Measurements from ENCODE around the gene ANKRD34B. TPM values are rescaled to one million over a fixed set of nuclear protein-coding genes. Genes with fewer than 3 reads are reported as not detected.
"Not testable (repeated sequence)": the region's sequence is repeated elsewhere in the genome, so short reads cannot be mapped to it uniquely, and the experiment has no call there.

The ANKRD34B gene
- total RNA-seq, 2 experiments from 2014 or later = 0.10 TPM; not detected in 1

DNA sequence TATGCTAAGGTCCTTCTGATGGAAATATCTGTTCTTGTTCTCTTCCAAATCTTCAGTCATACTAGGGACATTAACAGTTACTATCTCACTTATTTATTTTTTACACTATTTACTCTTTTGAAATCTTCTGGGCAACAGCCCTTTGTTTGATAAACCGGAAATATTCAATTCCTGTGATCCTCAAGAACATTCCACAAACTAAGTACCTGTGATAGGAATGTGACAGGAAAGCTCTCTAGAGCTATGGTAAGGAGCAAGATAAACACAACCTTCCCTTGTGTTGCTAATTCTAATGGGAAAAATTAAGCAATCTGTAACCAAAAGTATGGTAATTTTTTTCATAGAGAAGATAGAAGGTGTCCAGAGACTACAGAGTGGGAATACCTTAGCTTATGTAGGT, 22.0 kb upstream of the ANKRD34B start:
- Mint-ChIP-seq H3K27ac (no peak overlapping the region), H3K36me3 (ENCODE audit: low read depth) (no peaks in the 10 kb centered on the region), H3K27me3 (ENCODE audit: low read depth) (no peaks in the 10 kb centered on the region), H3K4me3 (no peak overlapping the region), H3K4me1 (ENCODE audit: low read depth) (no peaks in the 10 kb centered on the region), H3K9me3 (no peaks in the 10 kb centered on the region)
- DNase-seq = no peak
- CTCF ChIA-PET = interaction anchor here (0.7 kb wide), 1 partner anchor 500 kb away, joined by 3 read pairs; no protein-coding TSS in a partner anchor
- intact Hi-C loops (cut with micrococcal nuclease) = no loop called here

DNA sequence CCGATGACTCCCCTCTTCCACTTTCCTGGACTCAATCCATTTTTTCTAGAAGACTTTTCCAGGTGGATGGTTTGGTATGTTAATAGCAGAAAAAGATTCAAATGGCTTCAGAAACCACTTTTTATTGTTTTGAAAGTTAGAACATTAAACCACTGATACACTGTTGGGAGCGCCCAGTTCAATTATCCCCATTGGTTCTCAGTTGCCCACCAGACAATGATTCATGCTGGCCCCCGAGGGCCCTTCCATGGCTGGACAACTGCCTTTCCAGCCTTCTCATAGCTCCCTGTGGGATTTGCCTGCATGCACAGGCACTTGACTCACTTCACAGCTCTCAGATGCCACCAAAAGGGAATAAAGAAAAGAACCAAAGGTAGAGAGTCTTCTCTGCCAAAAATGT, 21.3 kb upstream of the ANKRD34B start:
- no peak overlapping the region for H3K4me3 Mint-ChIP-seq
- DNase-seq = no peak
- no peak overlapping the region for H3K27ac Mint-ChIP-seq
- H3K9me3 Mint-ChIP-seq = no peaks in the 10 kb centered on the region
- no peaks in the 10 kb centered on the region for H3K4me1 Mint-ChIP-seq (ENCODE audit: low read depth)
- CTCF ChIA-PET = no interaction called here
- H3K27me3 Mint-ChIP-seq (ENCODE audit: low read depth) = no peaks in the 10 kb centered on the region
- intact Hi-C loops (cut with micrococcal nuclease) = no loop called here
- no peaks in the 10 kb centered on the region for H3K36me3 Mint-ChIP-seq (ENCODE audit: low read depth)

DNA sequence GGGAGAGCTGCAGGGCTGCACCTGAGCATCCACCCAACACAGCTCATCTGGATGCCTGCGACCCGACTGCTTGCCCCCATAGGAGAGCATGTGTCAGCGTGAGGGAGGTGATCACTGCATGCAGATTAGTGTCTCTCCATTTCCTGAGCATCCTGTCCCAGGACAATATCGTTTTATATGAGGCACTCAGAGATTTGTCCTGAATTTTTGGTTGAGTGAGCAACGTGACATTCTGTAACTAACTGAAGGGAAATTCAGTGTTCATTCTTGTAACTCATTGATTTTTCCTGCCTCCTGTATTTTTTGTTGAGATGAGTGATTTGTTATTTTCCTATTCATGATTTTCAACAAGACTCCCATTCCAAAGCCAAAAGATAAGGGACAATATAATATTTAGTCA, 20.7 kb upstream of the ANKRD34B start:
- no peak overlapping the region for H3K27ac Mint-ChIP-seq
- CTCF ChIA-PET = no interaction called here

DNA sequence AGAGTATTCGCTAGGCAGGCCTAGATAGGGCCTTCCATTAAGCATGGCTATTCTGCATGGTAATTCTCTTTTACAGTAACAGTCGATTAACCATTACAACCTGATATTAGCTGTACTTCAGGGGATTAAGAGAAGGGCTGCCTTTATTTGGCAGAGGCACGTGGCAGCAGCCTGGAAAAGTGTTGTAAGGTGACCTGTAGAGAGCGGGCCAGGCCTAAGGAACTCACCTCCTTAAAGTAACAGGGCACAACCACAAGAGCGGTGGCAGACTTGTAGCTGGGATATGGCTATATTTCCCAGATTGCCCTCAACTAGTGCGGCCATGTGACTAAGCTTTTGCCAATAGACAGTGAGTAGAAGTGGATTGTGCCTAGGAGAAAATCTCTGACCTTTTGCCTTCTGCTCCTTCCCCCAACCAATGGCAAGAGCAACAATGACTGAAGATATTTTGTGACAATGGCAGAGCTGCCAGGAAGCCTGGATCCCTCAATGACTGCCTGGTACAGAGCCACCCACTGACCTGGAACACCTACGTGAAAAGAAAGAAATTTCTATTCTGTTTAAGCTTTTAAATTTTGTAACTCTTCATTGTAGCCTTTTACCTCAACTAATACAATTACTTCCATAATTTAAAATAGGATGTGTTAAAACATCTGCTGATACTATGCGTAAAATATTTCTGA, 18.9 kb upstream of the ANKRD34B start:
- Mint-ChIP-seq H3K4me1 (ENCODE audit: low read depth) (no peaks in the 10 kb centered on the region), H3K27ac (no peak overlapping the region), H3K9me3 (no peaks in the 10 kb centered on the region), H3K36me3 (ENCODE audit: low read depth) (no peaks in the 10 kb centered on the region), H3K27me3 (ENCODE audit: low read depth) (peaks cover 3% of the 10 kb centered on the region), H3K4me3 (no peak overlapping the region)
- intact Hi-C loops (cut with micrococcal nuclease) = no loop called here
- CTCF ChIA-PET = no interaction called here
- DNase-seq = no peak

More for the DNA sequence above, 20.7 kb upstream of the ANKRD34B start:
- no peak for DNase-seq
- H3K36me3 Mint-ChIP-seq (ENCODE audit: low read depth) = no peaks in the 10 kb centered on the region
- H3K27me3 Mint-ChIP-seq (ENCODE audit: low read depth) = no peaks in the 10 kb centered on the region
- no peak overlapping the region for H3K4me3 Mint-ChIP-seq
- H3K4me1 Mint-ChIP-seq (ENCODE audit: low read depth) = no peaks in the 10 kb centered on the region
- no peaks in the 10 kb centered on the region for H3K9me3 Mint-ChIP-seq
- intact Hi-C loops (cut with micrococcal nuclease) = no loop called here

DNA sequence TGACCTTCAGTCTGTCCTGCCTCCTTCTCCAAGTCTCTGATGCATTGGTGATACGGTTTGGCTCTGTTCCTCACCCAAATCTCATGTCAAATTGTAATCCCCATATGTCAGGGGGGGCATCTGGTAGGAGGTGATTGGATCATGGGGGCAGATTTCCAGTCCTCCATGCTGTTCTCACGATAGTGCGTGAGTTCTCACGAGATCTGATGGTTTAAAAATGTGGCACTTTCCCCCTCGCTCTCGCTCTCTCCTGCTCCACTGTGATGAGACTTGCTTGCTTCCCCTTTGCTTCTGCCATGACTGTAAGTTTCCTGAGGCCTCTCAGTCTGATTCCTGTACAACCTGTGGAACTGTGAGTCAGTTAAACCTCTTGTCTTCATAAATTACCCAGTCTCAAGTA, 14.7 kb upstream of the ANKRD34B start:
- H3K36me3 Mint-ChIP-seq (ENCODE audit: low read depth) = no peaks in the 10 kb centered on the region
- H3K27ac Mint-ChIP-seq = no peak overlapping the region
- no peak for DNase-seq
- H3K4me1 Mint-ChIP-seq (ENCODE audit: low read depth) = no peaks in the 10 kb centered on the region
- peaks cover 1% of the 10 kb centered on the region for H3K9me3 Mint-ChIP-seq
- CTCF ChIA-PET = no interaction called here
- H3K4me3 Mint-ChIP-seq = no peak overlapping the region
- peaks cover 5% of the 10 kb centered on the region for H3K27me3 Mint-ChIP-seq (ENCODE audit: low read depth)
- intact Hi-C loops (cut with micrococcal nuclease) = no loop called here

DNA sequence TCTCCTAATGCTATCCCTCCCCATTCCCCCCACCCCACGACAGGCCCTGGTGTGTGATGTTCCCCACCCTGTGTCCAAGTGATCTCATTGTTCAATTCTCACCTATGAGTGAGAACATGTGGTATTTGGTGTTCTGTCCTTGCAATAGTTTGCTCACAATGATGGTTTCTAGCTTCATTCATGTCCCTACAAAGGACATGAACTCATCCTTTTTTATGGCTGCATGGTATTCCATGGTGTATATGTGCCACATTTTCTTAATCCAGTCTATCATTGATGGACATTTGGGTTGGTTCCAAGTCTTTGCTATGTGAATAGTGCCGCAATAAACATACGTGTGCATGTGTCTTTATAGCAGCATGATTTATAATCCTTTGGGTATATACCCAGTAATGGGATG, 10.2 kb upstream of the ANKRD34B start:
- H3K27me3 Mint-ChIP-seq (ENCODE audit: low read depth) = peaks cover 11% of the 10 kb centered on the region
- H3K36me3 Mint-ChIP-seq (ENCODE audit: low read depth); H3K9me3 Mint-ChIP-seq; intact Hi-C loops (cut with micrococcal nuclease); H3K4me1 Mint-ChIP-seq (ENCODE audit: low read depth); DNase-seq; H3K27ac Mint-ChIP-seq; CTCF ChIA-PET; H3K4me3 Mint-ChIP-seq: not testable (repeated sequence)

DNA sequence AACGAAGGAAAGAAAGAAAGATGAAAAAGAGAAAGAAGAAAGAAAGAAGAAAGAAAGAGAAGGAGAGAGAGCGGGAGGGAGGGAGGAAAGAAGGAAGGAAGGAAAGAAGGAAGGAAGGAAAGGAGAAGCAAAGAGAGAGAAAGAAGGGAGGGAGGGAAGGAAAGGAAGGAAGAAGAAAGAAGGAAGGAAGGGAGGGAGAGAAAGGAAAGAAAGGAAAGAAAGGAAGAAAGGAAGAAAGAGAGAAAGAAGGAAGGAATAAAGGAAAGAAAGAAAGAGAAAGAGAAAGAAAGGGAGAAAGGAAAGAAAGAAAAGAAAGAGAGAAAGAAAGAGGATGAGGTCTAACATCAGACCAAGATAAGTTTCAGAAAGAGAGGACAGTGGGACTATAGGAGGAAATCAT, 9.0 kb upstream of the ANKRD34B start:
- no peak for DNase-seq
- Mint-ChIP-seq H3K27me3 (ENCODE audit: low read depth) (peaks cover 13% of the 10 kb centered on the region), H3K4me3 (no peak overlapping the region), H3K4me1 (ENCODE audit: low read depth) (no peaks in the 10 kb centered on the region), H3K9me3 (peaks cover 2% of the 10 kb centered on the region), H3K27ac (no peak overlapping the region), H3K36me3 (ENCODE audit: low read depth) (no peaks in the 10 kb centered on the region)
- intact Hi-C loops (cut with micrococcal nuclease) = no loop called here
- CTCF ChIA-PET = no interaction called here

DNA sequence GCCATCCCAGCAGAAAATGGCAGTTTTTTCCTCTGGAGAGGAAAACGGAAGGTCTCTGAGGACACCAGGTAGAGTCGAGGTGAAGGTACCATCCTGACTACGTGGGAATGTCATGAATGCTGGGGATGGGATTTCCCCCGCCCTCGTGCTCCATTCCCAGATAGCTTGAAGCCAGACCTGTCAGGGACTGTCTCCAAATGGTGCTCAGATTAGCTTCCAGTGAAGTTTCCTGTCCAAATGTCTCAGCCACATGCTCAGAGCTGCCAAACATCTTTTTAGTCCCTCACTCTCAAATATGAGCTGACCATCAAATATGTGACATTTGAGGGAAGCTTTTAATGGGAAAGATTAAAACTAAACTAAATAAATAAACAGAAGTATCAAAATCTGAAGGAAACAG, 7.6 kb upstream of the ANKRD34B start:
- Mint-ChIP-seq H3K36me3 (ENCODE audit: low read depth) (no peaks in the 10 kb centered on the region), H3K9me3 (peaks cover 2% of the 10 kb centered on the region), H3K27me3 (ENCODE audit: low read depth) (peaks cover 19% of the 10 kb centered on the region), H3K4me3 (no peak overlapping the region), H3K27ac (no peak overlapping the region), H3K4me1 (ENCODE audit: low read depth) (no peaks in the 10 kb centered on the region)
- intact Hi-C loops (cut with micrococcal nuclease) = no loop called here
- CTCF ChIA-PET = no interaction called here
- no peak for DNase-seq

DNA sequence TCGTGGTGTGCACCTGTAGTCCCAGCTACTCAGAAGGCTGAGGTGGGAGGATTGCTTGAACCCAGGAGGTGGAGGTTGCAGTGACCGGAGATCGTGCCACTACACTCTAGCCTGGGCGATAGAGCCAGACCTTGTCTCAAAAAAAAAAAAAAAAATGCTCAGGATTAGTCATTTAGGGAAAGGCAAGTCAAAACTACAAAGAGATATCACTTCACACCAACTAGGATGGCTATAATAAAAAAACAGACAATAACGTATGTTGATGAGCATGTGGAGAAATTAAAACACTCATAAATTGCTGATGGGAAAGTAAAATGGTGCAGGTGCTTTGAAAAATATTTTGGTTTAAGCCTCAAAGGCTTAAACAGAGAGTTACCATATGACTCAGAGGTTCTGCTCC, 6.3 kb upstream of the ANKRD34B start:
- intact Hi-C loops (cut with micrococcal nuclease) = no loop called here
- Mint-ChIP-seq H3K4me3 (no peak overlapping the region), H3K27ac (no peak overlapping the region), H3K9me3 (peaks cover 2% of the 10 kb centered on the region), H3K27me3 (ENCODE audit: low read depth) (peaks cover 32% of the 10 kb centered on the region), H3K4me1 (ENCODE audit: low read depth) (no peaks in the 10 kb centered on the region), H3K36me3 (ENCODE audit: low read depth) (no peaks in the 10 kb centered on the region)
- CTCF ChIA-PET = no interaction called here
- DNase-seq = no peak

DNA sequence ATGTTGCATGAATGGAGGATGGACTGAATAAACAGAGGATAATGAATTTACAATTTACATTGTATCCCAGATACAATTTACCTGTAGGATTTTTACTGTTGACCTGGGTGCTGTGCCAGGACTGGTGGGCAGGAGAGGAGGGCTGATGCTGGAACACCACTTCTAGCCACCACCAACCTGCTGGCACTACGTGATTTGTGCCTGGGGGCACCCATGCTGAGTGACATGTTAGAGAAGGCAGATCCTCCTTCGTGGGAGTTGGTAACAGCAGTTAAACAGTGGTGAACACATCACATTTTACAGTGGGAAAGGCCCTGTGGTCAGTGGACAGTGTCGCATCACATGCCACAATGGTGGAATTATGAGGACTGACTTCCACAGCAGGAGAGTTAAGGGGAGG, 3.0 kb upstream of the ANKRD34B start:
- Mint-ChIP-seq H3K4me1 (ENCODE audit: low read depth) (peaks cover 5% of the 10 kb centered on the region), H3K27me3 (ENCODE audit: low read depth) (peaks cover 48% of the 10 kb centered on the region), H3K27ac (no peak overlapping the region), H3K4me3 (no peak overlapping the region), H3K9me3 (no peaks in the 10 kb centered on the region), H3K36me3 (ENCODE audit: low read depth) (no peaks in the 10 kb centered on the region)
- no peak for DNase-seq
- CTCF ChIA-PET = no interaction called here
- intact Hi-C loops (cut with micrococcal nuclease) = no loop called here

DNA sequence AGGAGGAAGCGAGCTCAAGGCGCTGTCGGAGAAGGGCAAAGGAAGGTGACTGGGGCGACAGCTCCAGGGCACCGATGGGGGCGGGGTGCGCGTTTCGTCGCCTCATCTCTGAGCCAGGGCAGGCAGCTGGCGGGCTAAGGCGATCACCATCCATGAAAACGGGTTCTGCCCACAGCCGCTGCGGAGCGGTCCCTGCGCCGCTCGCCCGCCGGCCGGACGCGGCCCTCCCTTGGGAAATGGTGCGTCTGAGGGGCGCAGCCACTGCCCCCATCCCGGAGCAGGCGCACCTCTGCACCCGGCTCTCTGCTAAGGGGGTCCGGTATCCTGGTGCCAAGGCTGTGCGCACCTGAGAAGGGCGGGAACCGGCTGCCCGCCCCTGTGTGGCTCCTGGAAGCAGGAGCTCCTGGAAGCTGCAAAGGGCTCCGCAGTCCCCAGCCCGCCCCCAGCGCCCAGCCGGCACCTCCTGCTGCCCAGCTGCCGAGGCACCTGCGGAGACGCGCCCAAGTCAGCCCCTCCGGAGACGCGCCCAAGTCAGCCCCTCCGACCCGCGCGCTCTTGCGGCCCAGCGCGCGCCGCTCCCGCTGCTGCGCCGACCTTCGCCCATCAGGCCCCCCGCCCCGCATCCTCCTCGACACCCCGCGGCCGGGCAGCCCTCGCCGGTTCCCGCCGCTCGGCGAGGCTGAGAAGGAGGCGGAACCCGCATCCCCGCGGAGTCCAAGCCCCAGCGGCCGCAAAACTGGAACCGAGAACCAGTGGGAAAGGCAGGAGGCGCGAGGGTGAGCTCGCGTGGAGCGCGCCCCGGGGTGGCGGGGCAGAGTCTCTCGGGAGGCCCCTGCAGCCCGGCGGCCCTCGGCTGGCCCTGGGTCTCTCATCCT, 757 bp downstream of the ANKRD34B start:
- intact Hi-C loops (cut with micrococcal nuclease) = no loop called here
- Mint-ChIP-seq H3K36me3 (ENCODE audit: low read depth) (no peaks in the 10 kb centered on the region), H3K27ac (no peak overlapping the region), H3K27me3 (ENCODE audit: low read depth) (peaks cover 54% of the 10 kb centered on the region), H3K4me1 (ENCODE audit: low read depth) (peaks cover 5% of the 10 kb centered on the region), H3K4me3 (peak overlapping the region; percentile 60), H3K9me3 (no peaks in the 10 kb centered on the region)
- no peak for DNase-seq
- CTCF ChIA-PET = no interaction called here

DNA sequence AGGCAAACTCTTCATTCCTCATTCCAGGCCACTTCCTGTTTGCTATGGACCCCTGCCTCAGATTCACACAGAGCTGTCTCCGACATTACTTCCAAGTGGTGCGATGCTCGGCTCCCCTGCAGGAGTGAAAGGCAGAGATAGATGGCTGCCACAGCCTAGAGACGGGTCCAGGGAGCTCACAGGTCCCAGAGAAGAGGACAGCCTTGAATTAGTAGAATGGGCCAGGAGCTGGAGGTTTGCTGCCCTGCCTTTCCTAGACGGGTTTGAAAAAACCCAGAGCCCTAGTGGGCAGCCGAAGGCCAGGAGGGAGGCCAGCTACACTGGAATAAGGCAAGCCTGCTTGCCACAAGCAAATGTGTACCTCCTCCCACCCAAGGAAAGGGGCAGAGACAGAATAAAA, 1.8 kb downstream of the ANKRD34B start:
- CTCF ChIA-PET = no interaction called here
- no peak for DNase-seq
- intact Hi-C loops (cut with micrococcal nuclease) = no loop called here
- H3K36me3 Mint-ChIP-seq (ENCODE audit: low read depth) = no peaks in the 10 kb centered on the region
- peaks cover 48% of the 10 kb centered on the region for H3K27me3 Mint-ChIP-seq (ENCODE audit: low read depth)
- H3K4me1 Mint-ChIP-seq (ENCODE audit: low read depth) = peaks cover 5% of the 10 kb centered on the region
- H3K27ac Mint-ChIP-seq = no peak overlapping the region
- no peak overlapping the region for H3K4me3 Mint-ChIP-seq
- H3K9me3 Mint-ChIP-seq = no peaks in the 10 kb centered on the region

DNA sequence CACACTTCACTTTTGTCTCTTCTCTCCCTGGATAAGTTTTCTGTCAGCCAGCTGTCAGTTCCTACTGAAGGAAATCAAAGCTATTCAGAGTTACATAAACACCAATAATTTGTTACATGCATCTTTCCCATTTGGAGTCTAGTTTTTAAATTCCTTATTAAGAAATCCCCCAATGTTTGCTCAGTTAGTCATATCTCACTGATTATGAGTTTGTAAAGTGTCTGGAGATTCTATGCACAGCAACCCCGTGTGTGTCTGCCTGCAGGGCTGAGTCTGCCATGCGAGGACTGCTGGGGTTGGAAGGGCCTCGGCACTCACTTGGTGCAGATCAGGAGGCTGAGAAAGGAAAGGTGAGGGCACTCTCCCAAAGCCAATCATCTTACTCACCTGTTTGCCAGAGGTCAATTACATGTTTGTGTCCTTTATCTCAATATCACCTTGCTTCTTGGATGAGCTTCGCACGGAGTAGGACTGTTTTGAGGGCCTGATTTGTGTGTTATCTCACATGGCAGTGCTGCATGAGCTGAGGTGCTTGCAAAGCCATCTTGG, 3.3 kb downstream of the ANKRD34B start:
- Mint-ChIP-seq H3K9me3 (no peaks in the 10 kb centered on the region), H3K27ac (no peak overlapping the region), H3K36me3 (ENCODE audit: low read depth) (no peaks in the 10 kb centered on the region), H3K27me3 (ENCODE audit: low read depth) (peaks cover 39% of the 10 kb centered on the region), H3K4me3 (no peak overlapping the region), H3K4me1 (ENCODE audit: low read depth) (peaks cover 5% of the 10 kb centered on the region)
- intact Hi-C loops (cut with micrococcal nuclease) = no loop called here
- CTCF ChIA-PET = no interaction called here
- no peak for DNase-seq

Measured in activated naive CD4-positive, alpha-beta T cell treated with anti-CD3 and anti-CD28 coated beads for 36 hours (primary cell).